ENCODE data around the gene GPLD1.
A peak's percentile ranks its signal among the peaks of the same experiment; 100 is the strongest.
"Not testable (repeated sequence)": the region's sequence is repeated elsewhere in the genome, so short reads cannot be mapped to it uniquely, and the experiment has no call there.

GPLD1 gene

GRCh38 chr6:24489470-24489869 is at the start of gene GPLD1:
Gene GPLD1, minus strand, starts transcription at chr6:24489578. Its CDS starts 67 bp downstream, at chr6:24489511.
- no peak for DNase-seq

GRCh38 chr6:24537771-24538385 is 48.5 kb upstream of the GPLD1 start:
- DNase-seq = no peak

- no peak for DNase-seq
Observed at GRCh38 chr6:24537082-24537699, 47.8 kb upstream of the GPLD1 start.

- DNase-seq = no peak
Observed at GRCh38 chr6:24536466-24536865, 47.1 kb upstream of the GPLD1 start.

GRCh38 chr6:24535210-24535609 is 45.8 kb upstream of the GPLD1 start:
- no peak for DNase-seq

GRCh38 chr6:24534329-24534728 is 45.0 kb upstream of the GPLD1 start:
- DNase-seq = no peak

GRCh38 chr6:24529985-24530384 is 40.6 kb upstream of the GPLD1 start:
- DNase-seq = no peak

GRCh38 chr6:24524805-24525204 is 35.4 kb upstream of the GPLD1 start:
- DNase-seq = peak; percentile 17 to 61

- DNase-seq = no peak
Observed at GRCh38 chr6:24524329-24524728, 35.0 kb upstream of the GPLD1 start.

GRCh38 chr6:24522228-24523176 is 33.1 kb upstream of the GPLD1 start:
- peak in 1 of 2 experiments; percentile 38 for DNase-seq

- DNase-seq = peak in 1 of 2 experiments; percentile 49
Observed at GRCh38 chr6:24520929-24521546, 31.7 kb upstream of the GPLD1 start.

- no peak for DNase-seq
Observed at GRCh38 chr6:24517659-24518543, 28.5 kb upstream of the GPLD1 start.

- DNase-seq = no peak
Observed at GRCh38 chr6:24513602-24514001, 24.2 kb upstream of the GPLD1 start.

- DNase-seq = not testable (repeated sequence)
Observed at GRCh38 chr6:24511976-24512375, 22.6 kb upstream of the GPLD1 start.

GRCh38 chr6:24506814-24507520 is 17.6 kb upstream of the GPLD1 start:
- no peak for DNase-seq

- no peak for DNase-seq
Observed at GRCh38 chr6:24504649-24505586, 15.5 kb upstream of the GPLD1 start.

- DNase-seq = no peak
Observed at GRCh38 chr6:24504287-24504648, 14.9 kb upstream of the GPLD1 start.

GRCh38 chr6:24501914-24502313 is 12.5 kb upstream of the GPLD1 start:
- DNase-seq = peak in 1 of 2 experiments; percentile 10

- DNase-seq = no peak
Observed at GRCh38 chr6:24501374-24501773, 12.0 kb upstream of the GPLD1 start.

- no peak for DNase-seq
Observed at GRCh38 chr6:24500683-24501082, 11.3 kb upstream of the GPLD1 start.
